ENCODE data around the gene HSPD1. TPM values are rescaled to one million over a fixed set of nuclear protein-coding genes. Genes with fewer than 3 reads are reported as not detected.
A peak's percentile ranks its signal among the peaks of the same experiment; 100 is the strongest.

The HSPD1 gene
- total and polyA plus RNA-seq, 2 of the 13 experiments (the other 11 are each of a cell fraction or from before 2014, with no cell fraction given) = 685 to 2,610 TPM

- no peak for TF ChIP-seq MED13 (CRISPR knock-in tag; IDR thresholded peaks at IDR 0.05)
- TF ChIP-seq ZNF605 (CRISPR knock-in tag; IDR thresholded peaks at IDR 0.05) = no peak; the same call in 1 of the 2 replicates
- TF ChIP-seq ZNF687 (CRISPR knock-in tag; IDR thresholded peaks at IDR 0.05) = no peak
- TF ChIP-seq KLF12 (CRISPR knock-in tag; IDR thresholded peaks at IDR 0.05; ENCODE audit: borderline replicate concordance) = no peak
- no peak for TF ChIP-seq PHB2 (IDR thresholded peaks at IDR 0.05; ENCODE audit: partially characterized antibody)
- TF ChIP-seq AKAP8 (CRISPR knock-in tag; IDR thresholded peaks at IDR 0.05) = no peak
- no peak for TF ChIP-seq BATF2 (CRISPR knock-in tag; IDR thresholded peaks at IDR 0.05)
- TF ChIP-seq HDAC6 (IDR thresholded peaks at IDR 0.05; ENCODE audit: low read depth, low read length) = no peak
- peak; percentile 98 for TF ChIP-seq RFXAP (CRISPR knock-in tag; IDR thresholded peaks at IDR 0.05; ENCODE audit: borderline replicate concordance)
- no peak for TF ChIP-seq ZBTB8A (CRISPR knock-in tag; IDR thresholded peaks at IDR 0.05; ENCODE audit: borderline replicate concordance, low read depth)
- TF ChIP-seq ZNF3 (CRISPR knock-in tag; IDR thresholded peaks at IDR 0.05) = no peak
- no peak for TF ChIP-seq ZFX (CRISPR knock-in tag; IDR thresholded peaks at IDR 0.05; ENCODE audit: low read depth)
- TF ChIP-seq ZNF557 (CRISPR knock-in tag; IDR thresholded peaks at IDR 0.05) = no peak
- TF ChIP-seq HCFC1 (IDR thresholded peaks at IDR 0.05; ENCODE audit: low read depth, low read length) = no peak
- no peak for TF ChIP-seq NR2F2 (IDR thresholded peaks at IDR 0.05; ENCODE audit: borderline replicate concordance, low read depth)
- no peak for TF ChIP-seq MLXIP (CRISPR knock-in tag; IDR thresholded peaks at IDR 0.05; ENCODE audit: borderline replicate concordance)
- no peak for TF ChIP-seq HMGA1 (CRISPR knock-in tag; conservative IDR thresholded peaks at IDR 0.05)
- no peak for TF ChIP-seq CREM (IDR thresholded peaks at IDR 0.05)
- TF ChIP-seq CREM (CRISPR knock-in tag; IDR thresholded peaks at IDR 0.05) = no peak
- 0 out of 2 replicates have a peak, but pooled peaks have one; percentile 19 for TF ChIP-seq ZMAT3 (CRISPR knock-in tag; conservative IDR thresholded peaks at IDR 0.05)
- TF ChIP-seq TMF1 (CRISPR knock-in tag; IDR thresholded peaks at IDR 0.05; ENCODE audit: low read depth) = no peak
- no peak for TF ChIP-seq PLSCR1 (CRISPR knock-in tag; IDR thresholded peaks at IDR 0.05; ENCODE audit: borderline replicate concordance)
- no peak for TF ChIP-seq ZNF768 (CRISPR knock-in tag; IDR thresholded peaks at IDR 0.05)
- TF ChIP-seq ZFP41 (CRISPR knock-in tag; IDR thresholded peaks at IDR 0.05; ENCODE audit: borderline replicate concordance) = no peak
- no peak for TF ChIP-seq HDAC2 (CRISPR knock-in tag; IDR thresholded peaks at IDR 0.05)
These were observed 45.7 kb downstream of the HSPD1 start (continued) for GRCh38 chr2:197453914-197454398.
